Ishikawa (cell line): Measurements from ENCODE around the gene TSHZ3.

Experiments
- CREB1 ChIP-seq: IDR thresholded peaks from 2 replicates; pipeline ENCODE4 v1.6.1; 2012; ENCODE audit warnings: low read depth
- EGR1 ChIP-seq: IDR thresholded peaks from 2 replicates; pipeline ENCODE4 v1.6.1; 2012
- EP300 ChIP-seq: IDR thresholded peaks from 2 replicates; pipeline ENCODE4 v1.6.1; 2012; ENCODE audit warnings: borderline replicate concordance
- FOXM1 ChIP-seq: IDR thresholded peaks from 2 replicates; pipeline ENCODE4 v1.6.1; 2012; ENCODE audit warnings: low read depth, borderline replicate concordance
- MAX ChIP-seq: IDR thresholded peaks from 2 replicates; pipeline ENCODE4 v1.6.1; 2012
- RAD21 ChIP-seq: IDR thresholded peaks from 2 replicates; pipeline ENCODE4 v1.6.1; 2012; ENCODE audit warnings: low read depth
- REST ChIP-seq: IDR thresholded peaks from 2 replicates; pipeline ENCODE4 v1.6.1; 2012; ENCODE audit warnings: low read depth, mild to moderate bottlenecking
- TAF1 ChIP-seq: IDR thresholded peaks from 2 replicates; pipeline ENCODE4 v1.6.1; 2012; ENCODE audit warnings: low read depth, mild to moderate bottlenecking
- TCF12 ChIP-seq: IDR thresholded peaks from 2 replicates; pipeline ENCODE4 v1.6.1; 2012; ENCODE audit warnings: low read depth
- YY1 ChIP-seq: IDR thresholded peaks from 2 replicates; pipeline ENCODE4 v1.6.1; 2012; ENCODE audit warnings: low read depth

GRCh38 chr19:31312677-31313244 lies 36.5 kb downstream of the TSHZ3 start:
- no peak for TF ChIP-seq EP300
- TF ChIP-seq EGR1, result no peak
- TF ChIP-seq REST, result no peak
- no peak for TF ChIP-seq MAX
- no peak for TF ChIP-seq TCF12
- TF ChIP-seq TAF1, result no peak
- TF ChIP-seq YY1, result no peak
- TF ChIP-seq RAD21, result no peak
- no peak for TF ChIP-seq FOXM1
- no peak for TF ChIP-seq CREB1
